Peyer's patch (tissue), 4 donors: Measurements from ENCODE around the gene C9orf72. TPM values are rescaled to one million over a fixed set of nuclear protein-coding genes. Genes with fewer than 3 reads are reported as not detected.
"Not testable (repeated sequence)": the region's sequence is repeated elsewhere in the genome, so short reads cannot be mapped to it uniquely, and the experiment has no call there.

ENCODE experiments used
- DNase-seq, 3 donors: peaks; one replicate each; pipeline ENCODE4 v3.0.0-alpha.2; 2017 to 2019
- H3K27ac ChIP-seq, 4 donors: fragments of 200-600 bp; sonication (generic); one replicate each; pipeline ENCODE4 v1.5.1; 2016 to 2019
- H3K27me3 ChIP-seq, 2 donors: fragments of 200-600 bp; sonication (generic); one replicate each; pipeline ENCODE4 v1.5.1; 2019
- H3K36me3 ChIP-seq, 3 donors: fragments of 200-600 bp; sonication (generic); one replicate each; pipeline ENCODE4 v1.5.1; 2016 to 2019
- H3K4me1 ChIP-seq, 4 donors: fragments of 200-600 bp; sonication (generic); one replicate each; pipeline ENCODE4 v1.5.1; 2016 to 2019
- H3K4me3 ChIP-seq, 4 donors: fragments of 200-600 bp; sonication (generic); 1 replicate in 3 of 4; 2 replicates in 1 of 4; pipeline ENCODE4 v1.5.1; 2016 to 2019; ENCODE audit warnings: mild to moderate bottlenecking in 1 of 4
- H3K9me3 ChIP-seq, 4 donors: fragments of 200-600 bp; sonication (generic); one replicate each; pipeline ENCODE4 v1.5.1; 2016 to 2019; ENCODE audit warnings: mild to moderate bottlenecking in 1 of 4
- CTCF ChIP-seq, 6 experiments: fragments of 450-650 bp in 4 of 6; fragments of 200-600 bp in 2 of 6; sonication (generic) in 1 of 6; IDR thresholded peaks; one replicate each; pipeline ENCODE4 v1.5.1; 2017 to 2019; ENCODE audit warnings: antibody characterized with exemption in 6 of 6, mild to moderate bottlenecking in 3 of 6, moderate library complexity in 1 of 6
- POLR2A ChIP-seq, 2 donors: fragments of 450-650 bp; IDR thresholded peaks; one replicate each; pipeline ENCODE4 v1.5.1; 2017; ENCODE audit warnings: antibody characterized with exemption in 2 of 2, mild to moderate bottlenecking in 2 of 2, moderate library complexity in 2 of 2
- total RNA-seq, 4 donors: library from RNA; depleted of rRNA; stranded (reverse); fragments of >200 nt; gene quantifications; one replicate each; pipeline ENCODE4 v1.1.0, GENCODE V29; 2016

The C9orf72 gene
- total RNA-seq, 4 donors from 2014 or later, result 13.1 to 30.5 (median 15.1) TPM

DNA sequence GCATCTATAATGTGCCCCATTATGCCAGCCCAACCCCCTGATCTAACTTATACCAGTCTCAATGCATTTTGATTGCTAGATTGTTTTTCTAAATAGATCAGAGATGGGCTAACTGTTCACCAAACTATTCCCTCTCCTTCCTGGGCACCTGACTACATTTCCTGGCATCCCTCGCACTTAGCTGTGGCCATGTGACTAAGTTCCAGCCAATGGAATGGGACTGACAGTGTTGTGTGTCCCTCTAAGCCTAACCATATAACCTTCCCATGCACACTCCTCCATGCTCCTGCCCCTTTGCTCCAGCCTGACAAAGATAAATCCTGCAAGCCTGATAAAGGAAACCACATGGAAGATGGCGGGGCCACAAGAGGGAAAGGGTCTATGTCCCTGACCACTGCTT, 61.5 kb downstream of the C9orf72 start:
- Histone ChIP-seq H3K4me3 (no peak overlapping the region), H3K9me3 (no peaks in the 10 kb centered on the region), H3K36me3 (peaks cover 0 to 4% (median 0%) of the 10 kb centered on the region in 3 donors), H3K4me1 (no peaks in the 10 kb centered on the region), H3K27me3 (no peaks in the 10 kb centered on the region), H3K27ac (no peak overlapping the region)
- no peak for DNase-seq
- TF ChIP-seq POLR2A (IDR thresholded peaks at IDR 0.05), result no peak
- no peak for TF ChIP-seq CTCF (IDR thresholded peaks at IDR 0.05)

- DNase-seq, result no peak
- Histone ChIP-seq H3K27ac (no peak overlapping the region), H3K36me3 (peaks cover 0 to 5% (median 0%) of the 10 kb centered on the region in 3 donors), H3K27me3 (no peaks in the 10 kb centered on the region), H3K4me1 (no peaks in the 10 kb centered on the region), H3K9me3 (no peaks in the 10 kb centered on the region), H3K4me3 (no peak overlapping the region)
- TF ChIP-seq CTCF (IDR thresholded peaks at IDR 0.05) (no peak), POLR2A (IDR thresholded peaks at IDR 0.05) (no peak)
Observed at GRCh38 chr9:27510780-27511179, 62.5 kb downstream of the C9orf72 start.

DNA sequence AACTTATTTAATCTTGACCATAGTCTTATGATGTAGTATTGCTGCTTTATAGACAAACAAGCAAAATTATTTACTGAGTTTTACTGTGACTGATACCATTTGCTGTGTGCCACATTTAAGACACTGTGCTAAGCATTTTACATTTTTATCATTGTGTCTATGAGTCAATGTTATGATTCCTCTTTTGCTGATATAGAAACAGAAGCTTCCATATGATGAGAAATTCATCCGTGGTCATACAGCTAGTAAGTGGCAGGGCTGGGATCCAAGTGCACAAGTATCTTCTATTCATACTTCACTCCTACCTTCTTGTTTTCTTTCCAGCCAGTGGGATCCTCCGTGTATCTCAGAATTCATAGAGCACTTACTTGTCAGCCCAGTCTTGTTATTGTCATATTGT, 66.3 kb downstream of the C9orf72 start:
- Histone ChIP-seq H3K9me3 (no peaks in the 10 kb centered on the region), H3K4me3 (no peak overlapping the region), H3K27ac (no peak overlapping the region), H3K27me3 (no peaks in the 10 kb centered on the region), H3K36me3 (peaks cover 0 to 5% (median 0%) of the 10 kb centered on the region in 3 donors), H3K4me1 (no peaks in the 10 kb centered on the region)
- no peak for TF ChIP-seq POLR2A (IDR thresholded peaks at IDR 0.05)
- no peak for TF ChIP-seq CTCF (IDR thresholded peaks at IDR 0.05)
- no peak for DNase-seq

- TF ChIP-seq POLR2A (IDR thresholded peaks at IDR 0.05) (no peak), CTCF (IDR thresholded peaks at IDR 0.05) (no peak)
- Histone ChIP-seq H3K4me3 (no peak overlapping the region), H3K9me3 (no peaks in the 10 kb centered on the region), H3K4me1 (no peaks in the 10 kb centered on the region), H3K27me3 (no peaks in the 10 kb centered on the region), H3K27ac (no peak overlapping the region), H3K36me3 (peaks cover 0 to 5% (median 0%) of the 10 kb centered on the region in 3 donors)
- DNase-seq, result no peak
Observed at GRCh38 chr9:27505744-27506161, 67.5 kb downstream of the C9orf72 start.

DNA sequence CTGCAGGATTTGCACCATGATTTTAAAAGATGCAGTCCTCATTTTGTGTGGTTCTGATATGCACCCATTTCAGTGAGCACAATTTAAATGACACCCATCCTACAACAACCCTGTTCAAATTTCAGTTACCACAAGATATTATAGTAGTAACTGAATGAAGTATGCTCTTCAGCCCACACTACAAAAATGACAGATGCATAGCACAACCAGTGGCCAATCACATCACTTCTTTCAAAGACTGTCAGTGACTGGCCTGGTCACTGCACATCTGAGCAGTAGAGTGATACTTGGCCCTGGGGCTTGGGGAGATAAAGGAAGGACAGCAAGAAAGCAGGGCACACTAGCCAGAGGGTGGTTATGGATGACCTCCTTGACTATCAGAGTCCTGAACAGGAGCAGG, 69.0 kb downstream of the C9orf72 start:
- no peak for DNase-seq
- no peaks in the 10 kb centered on the region for H3K4me1 ChIP-seq
- no peaks in the 10 kb centered on the region for H3K27me3 ChIP-seq
- H3K27ac ChIP-seq, result no peak overlapping the region
- TF ChIP-seq POLR2A (IDR thresholded peaks at IDR 0.05) (no peak), CTCF (IDR thresholded peaks at IDR 0.05) (no peak)
- H3K36me3 ChIP-seq, result peaks cover 0 to 5% (median 0%) of the 10 kb centered on the region in 3 donors
- H3K4me3 ChIP-seq, result no peak overlapping the region
- H3K9me3 ChIP-seq, result no peaks in the 10 kb centered on the region

- DNase-seq, result no peak
- Histone ChIP-seq H3K27ac (no peak overlapping the region), H3K9me3 (no peaks in the 10 kb centered on the region), H3K36me3 (peaks cover 0 to 5% (median 0%) of the 10 kb centered on the region in 3 donors), H3K4me3 (no peak overlapping the region), H3K27me3 (no peaks in the 10 kb centered on the region), H3K4me1 (no peaks in the 10 kb centered on the region)
- TF ChIP-seq CTCF (IDR thresholded peaks at IDR 0.05), result no peak
- TF ChIP-seq POLR2A (IDR thresholded peaks at IDR 0.05), result no peak
Observed at GRCh38 chr9:27503623-27504022, 69.7 kb downstream of the C9orf72 start.

DNA sequence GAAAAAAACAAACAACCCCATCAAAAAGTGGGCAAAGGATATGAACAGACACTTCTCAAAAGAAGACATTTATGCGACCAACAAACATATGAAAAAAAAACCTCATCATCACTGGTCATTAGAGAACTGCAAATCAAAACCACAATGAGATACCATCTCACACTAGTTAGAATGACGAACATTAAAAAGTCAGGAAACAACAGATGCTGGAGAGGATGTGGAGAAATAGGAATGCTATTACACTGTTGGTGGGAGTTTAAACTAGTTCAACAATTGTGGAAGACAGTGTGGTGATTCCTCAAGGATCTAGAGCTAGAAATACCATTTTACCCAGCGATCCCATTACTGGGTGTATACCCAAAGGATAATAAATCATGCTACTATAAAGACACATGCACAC, 72.4 kb downstream of the C9orf72 start:
- H3K27me3 ChIP-seq, H3K4me1 ChIP-seq, H3K36me3 ChIP-seq: not testable (repeated sequence)

More for the DNA sequence above, 72.4 kb downstream of the C9orf72 start:
- DNase-seq, H3K4me3 ChIP-seq, H3K9me3 ChIP-seq, H3K27ac ChIP-seq: not testable (repeated sequence)
